ENCODE data around the gene B4GALNT3.

The B4GALNT3 gene

DNA sequence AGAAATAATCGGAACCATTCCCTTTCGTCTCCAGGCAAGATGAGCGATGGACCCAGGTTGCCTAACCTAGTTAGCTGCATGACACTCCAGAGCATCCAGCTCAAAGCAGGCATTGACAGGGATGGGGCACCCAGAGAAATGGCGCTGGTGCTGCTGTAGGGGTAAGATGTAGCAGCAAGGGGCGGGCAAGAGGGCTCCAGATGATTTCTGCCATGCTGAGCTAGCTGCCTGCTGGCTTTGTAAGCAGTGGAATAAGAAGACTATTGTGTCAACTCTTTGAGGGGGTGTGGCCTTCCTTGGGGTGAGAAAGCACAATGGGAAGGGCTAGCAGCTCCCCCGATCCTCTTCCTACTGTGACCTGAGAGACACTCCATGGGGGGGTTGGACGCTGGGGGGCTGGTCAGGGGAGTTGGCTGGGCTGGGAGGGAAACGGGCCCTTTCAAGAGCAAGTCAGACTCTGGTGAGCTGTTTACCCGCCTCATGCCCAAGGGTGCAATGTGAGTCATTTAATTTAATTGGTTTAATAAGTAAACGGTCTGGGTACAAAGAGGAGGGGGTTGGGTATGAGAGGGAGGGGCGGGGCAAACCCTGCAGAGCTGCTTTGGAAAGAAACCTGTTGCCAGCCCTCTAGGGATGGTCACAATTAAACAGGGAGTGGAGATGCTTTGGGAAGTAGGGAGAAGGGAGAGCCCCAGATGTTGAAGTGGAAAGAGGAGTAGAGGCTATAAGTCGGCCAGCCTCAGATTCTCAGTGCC is 50.5 kb downstream of the B4GALNT3 start:
- DNase-seq: no peak

DNA sequence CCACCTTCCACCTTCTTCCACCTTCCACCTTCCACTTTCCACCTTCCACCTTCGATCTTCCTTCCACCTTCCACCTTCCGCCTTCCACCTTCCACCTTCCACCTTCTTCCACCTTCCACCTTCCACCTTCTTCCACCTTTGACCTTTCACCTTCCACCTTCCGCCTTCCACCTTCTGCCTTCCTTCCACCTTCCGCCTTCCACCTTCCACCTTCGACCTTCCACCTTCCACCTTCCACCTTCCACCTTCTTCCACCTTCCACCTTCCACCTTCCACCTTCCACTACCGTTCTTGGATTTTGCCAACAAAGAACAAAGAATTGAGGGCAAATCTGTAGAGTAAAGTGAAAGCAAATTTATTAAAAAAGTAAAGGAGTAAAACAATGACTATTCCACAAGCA is 53.2 kb downstream of the B4GALNT3 start:
- no peak for DNase-seq

DNA sequence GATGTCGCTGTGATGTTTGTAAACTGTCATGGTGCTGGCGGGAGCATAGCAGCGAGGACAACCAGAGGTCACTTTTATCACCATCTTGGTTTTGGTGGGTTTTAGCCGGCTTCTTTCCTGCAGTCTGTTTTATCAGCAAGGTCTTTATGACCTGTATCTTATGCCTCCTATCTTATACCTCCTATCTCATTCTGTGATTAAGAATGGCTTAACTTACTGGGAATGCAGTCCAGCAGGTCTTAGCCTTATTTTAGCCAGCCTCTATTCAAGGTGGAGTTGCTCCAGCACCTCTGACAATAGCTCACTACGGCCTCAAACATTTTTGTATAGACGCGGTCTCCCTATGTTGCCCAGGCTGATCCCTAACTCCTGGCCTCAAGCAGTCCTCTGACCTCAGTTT is 53.7 kb downstream of the B4GALNT3 start:
- DNase-seq: no peak

DNA sequence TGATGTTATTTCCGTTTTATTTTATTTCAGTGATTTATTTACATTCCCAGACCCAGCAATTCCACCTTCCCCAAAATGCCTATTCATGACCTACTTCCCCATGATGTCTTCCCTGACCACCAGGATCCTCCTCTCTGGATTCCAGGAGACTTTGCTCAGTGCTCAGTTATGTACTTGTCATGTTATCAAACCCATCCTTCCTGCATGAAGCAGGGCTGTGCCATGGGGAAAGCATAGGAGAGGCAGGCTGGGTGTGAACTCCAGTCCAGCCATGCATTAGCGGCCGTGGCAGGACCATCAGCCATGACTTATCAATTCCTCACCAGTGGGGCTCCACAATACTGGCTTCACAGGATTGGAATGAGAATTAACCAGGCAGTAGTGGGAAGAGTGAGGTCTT is 57.8 kb downstream of the B4GALNT3 start:
- no peak for DNase-seq

DNA sequence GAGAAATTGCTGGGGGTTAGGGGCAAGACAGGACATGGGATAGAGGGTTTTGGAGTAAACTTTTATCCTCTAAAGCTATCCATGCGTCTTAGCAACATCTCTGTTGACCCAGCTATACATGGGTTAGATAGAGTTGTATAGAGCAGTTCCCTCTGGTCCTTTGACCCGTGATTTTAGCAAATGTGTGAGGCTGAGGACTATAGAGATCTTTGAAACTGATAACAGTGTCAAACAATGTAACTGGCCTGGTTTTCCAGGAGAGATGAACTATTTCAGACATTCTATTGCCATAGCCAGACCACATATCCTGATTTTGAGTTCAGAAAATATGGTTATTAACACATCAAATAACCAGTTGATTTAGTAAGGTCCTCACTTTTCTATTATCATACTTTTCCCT is 60.4 kb downstream of the B4GALNT3 start:
- DNase-seq: no peak

DNA sequence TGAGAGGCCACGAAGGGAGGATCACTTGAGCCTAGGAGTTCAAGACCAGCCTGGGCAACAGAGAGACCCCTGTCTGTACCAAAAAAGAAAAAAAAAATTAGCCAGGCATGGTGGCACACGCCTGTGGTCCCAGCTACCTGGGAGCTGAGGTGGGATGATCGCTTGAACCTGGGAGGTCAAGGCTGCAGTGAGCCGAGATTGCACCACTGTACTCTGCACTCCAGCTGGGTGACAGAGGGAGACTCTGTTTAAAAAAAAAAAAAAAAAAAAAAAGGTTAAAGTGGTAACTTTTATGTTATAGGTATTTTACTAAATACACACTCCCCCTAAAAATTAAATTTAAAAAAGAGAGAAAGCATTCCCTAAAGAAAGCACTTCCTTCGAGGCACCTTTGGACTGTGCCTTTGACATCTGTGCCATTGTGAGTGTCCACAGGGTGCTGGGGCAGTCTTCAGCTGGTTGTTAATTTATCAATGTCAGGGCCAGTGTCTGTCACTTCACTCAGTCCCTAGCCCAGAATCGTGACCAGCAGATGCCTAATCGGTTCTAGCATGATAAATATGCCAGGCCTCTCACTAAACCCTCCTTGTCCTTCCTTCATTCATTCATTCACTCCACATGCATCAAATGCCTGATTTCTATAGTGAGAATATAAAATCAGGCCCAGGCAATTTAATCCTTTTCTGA is 63.1 kb downstream of the B4GALNT3 start:
- DNase-seq: no peak

DNA sequence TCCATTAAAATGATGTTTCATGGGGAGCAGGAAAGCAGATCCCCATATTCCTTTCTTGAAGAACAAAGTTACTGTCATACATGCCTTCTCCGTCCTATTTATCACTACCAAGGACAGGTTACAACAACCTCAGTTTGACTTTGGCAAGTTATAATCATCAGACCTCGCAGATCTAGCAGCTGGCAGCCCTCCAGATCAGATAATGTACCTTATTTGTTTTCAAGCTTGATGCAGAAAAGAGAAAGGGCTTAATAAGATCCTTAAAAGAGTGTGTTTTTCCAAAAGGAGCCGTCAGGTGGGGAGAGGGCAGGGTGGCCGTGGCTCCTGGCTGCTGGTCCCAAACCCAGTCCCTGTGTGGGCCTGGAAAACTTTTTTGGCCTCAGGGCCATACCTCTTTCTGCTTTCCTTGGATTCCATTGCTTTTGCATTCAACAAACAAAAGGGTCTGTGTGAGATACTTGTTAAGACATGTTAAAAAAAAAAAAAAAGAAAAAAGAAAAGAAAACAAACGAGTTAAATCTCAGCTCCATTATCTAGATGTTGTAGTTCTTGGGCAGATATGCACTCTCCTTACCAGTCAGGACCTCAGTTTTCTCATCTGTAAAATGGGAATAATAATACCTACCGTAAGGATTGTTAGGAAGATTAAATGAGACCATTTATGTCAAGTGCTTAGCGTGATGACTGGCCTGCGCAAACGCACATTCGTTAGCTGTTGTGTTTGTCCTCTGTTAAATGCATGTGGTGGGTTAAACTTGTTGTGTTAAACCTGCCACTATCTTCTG is 64.6 kb downstream of the B4GALNT3 start:
- no peak for DNase-seq

DNA sequence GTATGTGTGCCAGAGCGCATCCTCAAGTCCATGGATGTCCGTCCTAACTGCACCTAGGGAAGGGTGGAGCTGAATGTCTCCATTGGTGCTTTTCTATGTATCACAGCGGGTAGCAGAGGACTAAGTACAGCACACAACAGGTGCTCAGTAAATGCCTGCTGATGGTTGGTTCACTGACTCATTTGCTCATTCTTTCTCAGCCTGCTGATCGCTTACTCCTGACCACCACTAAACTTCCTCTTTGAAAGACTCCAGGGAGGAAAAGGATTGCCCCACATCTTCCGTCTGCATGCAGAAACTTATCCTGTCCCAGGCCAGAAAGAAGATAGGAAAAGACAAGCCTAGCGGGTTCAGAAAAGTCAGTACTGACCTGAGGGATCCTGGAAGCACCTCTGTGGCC is 66.3 kb downstream of the B4GALNT3 start:
- no peak for DNase-seq

DNA sequence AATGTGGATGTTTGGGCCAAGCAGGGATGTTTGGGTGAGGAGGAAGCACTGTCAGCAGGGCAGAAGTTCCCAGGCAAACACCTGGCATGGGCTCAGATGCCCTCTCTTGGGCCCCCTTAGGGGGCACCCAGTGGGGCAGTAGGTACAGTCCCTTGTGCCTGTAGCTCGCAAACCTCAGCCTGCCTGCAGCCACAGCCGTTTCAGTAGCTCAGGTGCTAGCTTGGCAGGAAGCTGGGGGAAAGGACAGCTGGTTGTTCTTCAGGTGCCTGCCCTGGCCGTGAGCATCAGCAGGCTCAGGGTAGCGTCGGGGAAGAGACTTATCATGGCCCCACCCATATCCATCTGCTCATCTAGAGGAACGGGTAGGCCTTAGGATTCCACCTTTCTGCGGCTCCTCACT is 67.5 kb downstream of the B4GALNT3 start:
- no peak for DNase-seq

DNA sequence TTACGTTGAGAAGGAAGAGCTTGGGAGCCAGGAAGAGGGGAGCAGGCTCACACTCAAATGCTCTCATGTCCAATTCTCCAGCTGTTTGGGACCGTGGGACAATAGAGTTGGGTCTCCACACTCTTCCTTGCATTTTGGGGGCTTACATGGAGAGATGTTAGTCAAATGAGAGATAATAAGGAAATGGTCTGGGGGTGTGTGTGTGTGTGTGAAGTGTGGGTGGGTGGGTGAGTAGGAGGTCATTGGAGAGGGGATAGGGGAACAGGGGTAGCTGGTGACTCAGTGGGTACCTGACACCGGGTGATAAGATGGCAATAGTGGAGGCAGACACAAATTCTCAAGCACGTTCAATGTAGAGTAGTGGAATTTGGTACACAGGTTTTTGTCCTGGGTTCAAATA is 68.0 kb downstream of the B4GALNT3 start:
- no peak for DNase-seq

DNA sequence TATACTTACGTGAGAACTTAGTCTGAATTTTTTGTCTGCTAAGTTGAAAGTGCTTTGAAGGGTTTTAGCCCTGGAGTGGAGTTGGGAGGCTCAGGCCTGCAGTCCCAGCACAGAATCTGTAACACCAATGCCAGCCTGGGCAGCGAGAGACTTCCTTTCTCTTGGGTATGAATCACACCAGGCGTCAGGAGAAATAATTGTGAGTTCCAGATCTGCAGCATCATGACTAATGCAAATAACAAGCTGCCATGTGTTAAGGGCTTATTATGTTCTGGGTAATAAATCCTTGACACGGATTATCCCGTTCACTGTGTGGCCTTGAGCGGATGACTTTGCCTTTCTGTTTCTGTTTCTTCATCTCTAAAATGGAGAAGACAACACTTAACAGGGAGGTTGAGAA is 70.6 kb downstream of the B4GALNT3 start:
- no peak for DNase-seq

DNA sequence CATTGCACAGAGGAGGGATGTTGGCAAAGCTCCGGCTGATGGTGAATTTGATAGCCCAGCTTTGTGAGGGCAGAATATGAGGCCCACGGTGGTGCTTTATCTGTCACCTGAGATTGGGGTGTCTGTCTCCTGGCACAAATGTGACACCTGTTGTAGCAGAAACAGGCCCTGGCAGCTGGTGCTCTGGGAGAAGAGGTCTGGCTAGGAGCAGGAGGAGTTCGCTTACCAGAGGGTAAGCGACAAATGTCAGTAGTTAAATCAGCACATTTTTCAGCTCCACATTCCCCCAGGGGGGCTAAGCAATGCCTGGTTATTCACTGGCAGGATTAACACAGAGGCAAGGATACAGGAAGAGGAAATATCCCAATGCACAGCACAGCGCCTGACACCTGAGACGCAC is 71.1 kb downstream of the B4GALNT3 start:
- no peak for DNase-seq

DNA sequence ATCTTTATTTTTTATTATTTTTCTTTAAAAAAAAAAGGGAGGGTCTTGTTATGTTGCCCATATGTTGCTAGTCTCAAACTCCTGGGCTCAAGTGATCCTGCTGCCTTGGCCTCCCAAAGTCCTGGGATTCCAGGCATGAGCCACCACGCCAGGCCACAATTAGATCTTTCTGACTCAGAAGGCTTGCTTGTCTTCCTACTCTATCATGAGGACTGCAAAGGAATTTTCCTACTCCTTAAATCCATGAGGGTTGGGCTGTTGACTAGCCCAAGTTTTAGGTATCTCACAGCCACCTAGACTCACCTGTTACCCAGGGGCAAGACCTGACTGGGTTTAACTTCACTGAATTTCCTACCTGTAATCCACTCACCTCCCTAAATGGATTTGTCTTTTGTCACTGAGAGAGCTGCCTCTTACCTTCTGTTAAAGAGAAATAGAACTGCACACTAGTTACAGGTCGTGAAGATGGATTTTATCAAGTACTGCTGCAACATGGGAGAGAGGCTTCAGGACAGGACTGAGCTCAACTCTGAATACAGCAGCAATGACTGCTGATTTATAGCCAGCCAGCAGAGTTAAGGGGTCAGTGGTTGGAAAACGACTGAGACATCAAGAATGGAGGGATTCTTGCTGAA is 72.3 kb downstream of the B4GALNT3 start:
- no peak for DNase-seq

DNA sequence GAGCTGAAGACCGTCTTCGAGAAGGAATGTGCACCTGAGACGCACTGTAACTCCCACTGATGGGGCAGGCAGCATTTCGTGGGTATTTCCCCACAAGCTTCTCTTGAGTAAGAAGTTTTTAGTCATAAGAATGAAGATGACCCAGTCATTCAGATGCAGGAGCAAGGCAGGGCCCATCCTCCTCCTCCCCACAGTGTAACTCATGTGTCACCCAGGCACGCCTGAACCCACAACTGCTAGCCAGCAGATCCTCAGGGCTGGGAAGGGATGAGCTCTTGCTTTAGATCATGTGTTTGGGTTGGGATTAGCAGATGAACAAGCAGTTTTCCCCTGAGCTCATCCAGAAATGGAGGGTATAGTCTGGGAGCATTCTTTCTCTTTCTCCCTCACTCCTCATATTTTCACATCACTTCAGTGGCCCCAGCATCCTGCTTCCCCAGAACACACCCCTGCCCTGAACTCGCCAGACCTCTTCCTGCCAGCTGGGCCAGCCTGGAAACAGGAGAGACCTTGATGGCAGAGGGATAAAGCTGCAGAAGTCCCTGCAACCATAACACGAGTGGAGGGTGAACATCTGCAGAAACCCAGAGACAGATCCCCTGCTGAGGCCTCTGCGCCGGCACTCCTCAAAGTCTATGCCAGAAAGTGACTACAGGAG is 73.3 kb downstream of the B4GALNT3 start:
- no peak for DNase-seq

DNA sequence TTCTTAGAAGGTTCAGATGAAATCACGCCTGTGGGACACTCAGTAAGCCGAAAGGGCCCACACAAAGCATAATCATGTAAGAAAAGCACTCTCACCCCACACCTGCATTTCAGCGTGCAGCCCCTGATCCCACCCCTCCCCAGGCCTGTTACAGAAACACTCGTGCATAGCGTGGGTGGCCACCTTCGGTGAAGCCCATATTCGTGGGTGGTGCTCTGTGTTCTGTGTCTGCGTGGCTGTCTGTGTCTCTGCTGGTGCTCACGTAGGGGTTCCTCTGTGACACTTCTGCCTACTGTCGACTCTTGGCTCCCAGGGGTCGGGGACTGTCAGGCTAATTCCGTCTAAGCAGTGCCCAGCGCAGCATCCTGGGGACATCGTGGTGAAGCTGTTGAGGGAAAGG is 74.0 kb downstream of the B4GALNT3 start:
- DNase-seq: no peak

DNA sequence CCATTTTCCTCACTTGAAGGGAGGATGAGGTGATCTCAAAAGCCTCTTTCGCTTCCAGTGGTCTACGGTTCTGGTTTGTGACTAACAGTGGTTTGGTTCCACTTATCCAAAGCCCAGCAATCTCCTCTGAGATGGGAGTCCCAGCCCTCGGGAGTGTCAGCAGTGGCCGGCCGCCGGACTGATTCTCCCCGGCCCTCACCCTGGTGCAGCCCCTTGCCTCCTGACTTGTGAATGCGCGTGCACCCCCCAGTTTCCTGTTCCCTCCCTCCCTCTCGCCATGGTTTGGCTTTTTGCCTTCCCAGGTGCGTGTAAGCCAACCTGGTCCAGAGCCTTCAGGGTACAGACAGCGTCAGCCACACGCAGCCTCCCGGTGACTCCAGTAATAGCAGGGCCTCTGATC is 74.5 kb downstream of the B4GALNT3 start:
- DNase-seq: no peak

DNA sequence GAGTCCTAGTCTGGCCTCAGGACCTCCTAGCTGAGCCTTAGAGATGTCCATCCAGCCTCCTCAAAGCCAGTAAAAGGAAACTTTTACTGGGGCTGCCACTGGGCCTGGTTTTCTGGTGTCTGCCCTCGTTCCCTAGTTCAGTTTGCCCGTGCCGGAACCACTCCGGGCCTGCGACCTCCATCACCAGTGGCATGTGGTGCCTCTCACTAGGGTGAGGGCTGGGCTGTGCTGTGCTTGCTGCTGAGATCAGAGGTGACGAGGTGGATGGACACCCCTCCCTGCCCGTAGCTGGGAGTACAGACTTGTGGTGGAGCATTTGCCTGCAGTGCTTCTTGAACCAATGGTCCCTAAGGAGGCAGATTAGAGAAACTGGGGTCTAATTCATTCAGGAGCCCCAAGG is 75.7 kb downstream of the B4GALNT3 start:
- no peak for DNase-seq

DNA sequence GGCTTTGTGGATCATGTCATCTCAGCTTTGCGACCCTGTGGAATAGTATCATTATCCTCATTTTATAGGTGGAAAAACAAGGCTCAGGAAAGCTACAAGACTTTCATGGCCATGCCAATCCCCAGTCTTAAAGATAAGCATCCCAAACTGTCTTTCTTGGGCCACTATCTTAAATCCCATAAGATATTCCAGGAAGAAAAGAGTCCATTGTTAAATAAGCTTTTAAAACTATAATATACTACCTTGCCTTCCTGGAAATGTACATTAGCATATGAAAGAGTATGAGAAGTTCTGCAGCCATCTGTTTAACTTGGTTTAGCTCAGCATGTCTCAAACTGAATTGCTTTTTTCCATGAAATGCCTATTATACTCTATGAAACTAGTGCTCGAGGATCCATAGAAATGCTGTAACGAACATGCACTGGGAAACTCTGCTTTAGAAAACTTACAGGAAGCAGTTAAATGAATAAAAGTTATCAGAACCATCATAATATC is 77.1 kb downstream of the B4GALNT3 start:
- no peak for DNase-seq

DNA sequence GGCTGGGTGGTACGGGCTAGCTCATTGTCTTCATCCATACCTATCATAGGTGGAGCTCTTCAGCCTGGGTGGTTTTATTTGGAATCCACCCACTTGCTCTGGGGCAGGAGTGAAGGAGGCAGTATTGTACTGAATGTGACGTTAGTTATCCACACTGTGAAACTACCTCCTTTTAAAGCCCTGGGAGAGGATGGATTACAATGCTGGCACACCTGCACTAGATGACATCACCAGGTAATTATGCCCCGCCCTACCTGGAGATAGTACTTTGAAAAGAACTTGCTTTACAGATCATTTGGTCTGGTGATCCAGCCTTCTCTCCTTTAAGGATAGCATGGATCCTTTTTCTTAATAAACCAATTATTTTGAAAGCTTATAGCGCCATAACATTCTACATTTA is 78.0 kb downstream of the B4GALNT3 start:
- no peak for DNase-seq

DNA sequence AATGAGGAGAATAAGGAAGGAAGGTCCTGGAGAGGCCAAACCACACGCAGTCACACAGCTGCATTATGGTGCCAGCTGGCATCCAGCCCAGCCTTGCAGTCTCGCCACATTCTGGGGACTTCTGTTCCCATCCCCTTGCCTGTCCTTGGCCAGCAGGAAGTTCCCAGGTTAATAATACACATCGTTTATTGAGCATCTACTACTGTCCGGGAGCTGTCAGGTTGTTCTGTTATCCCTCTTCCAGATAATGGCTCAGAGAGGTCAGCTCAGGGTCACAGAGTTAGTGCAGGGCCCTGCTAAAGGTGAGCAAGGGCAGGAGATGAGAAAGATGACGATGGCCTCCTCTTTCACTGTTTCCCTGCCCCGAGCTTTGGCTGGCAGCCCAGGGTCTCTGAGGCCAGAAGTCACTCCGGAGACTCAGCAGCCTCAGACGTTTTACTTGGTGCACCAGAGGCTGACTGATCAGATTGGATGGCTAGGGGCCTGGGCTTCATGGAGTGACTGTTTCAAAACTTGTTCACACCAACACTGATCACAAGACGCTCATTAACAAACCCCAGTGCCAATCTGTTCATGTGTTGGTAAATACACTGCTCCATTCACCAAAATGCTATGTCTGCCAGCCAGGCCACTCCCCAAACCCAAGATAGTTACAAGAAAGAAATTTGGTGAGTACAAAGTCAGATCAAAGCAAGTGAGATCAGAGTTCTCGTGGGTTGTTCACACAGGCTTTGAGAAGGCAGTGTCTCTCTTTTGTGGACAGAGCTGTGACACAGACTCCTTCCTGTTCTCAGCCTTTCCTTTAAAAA is 79.2 kb downstream of the B4GALNT3 start:
- DNase-seq: peak; percentile 65

DNA sequence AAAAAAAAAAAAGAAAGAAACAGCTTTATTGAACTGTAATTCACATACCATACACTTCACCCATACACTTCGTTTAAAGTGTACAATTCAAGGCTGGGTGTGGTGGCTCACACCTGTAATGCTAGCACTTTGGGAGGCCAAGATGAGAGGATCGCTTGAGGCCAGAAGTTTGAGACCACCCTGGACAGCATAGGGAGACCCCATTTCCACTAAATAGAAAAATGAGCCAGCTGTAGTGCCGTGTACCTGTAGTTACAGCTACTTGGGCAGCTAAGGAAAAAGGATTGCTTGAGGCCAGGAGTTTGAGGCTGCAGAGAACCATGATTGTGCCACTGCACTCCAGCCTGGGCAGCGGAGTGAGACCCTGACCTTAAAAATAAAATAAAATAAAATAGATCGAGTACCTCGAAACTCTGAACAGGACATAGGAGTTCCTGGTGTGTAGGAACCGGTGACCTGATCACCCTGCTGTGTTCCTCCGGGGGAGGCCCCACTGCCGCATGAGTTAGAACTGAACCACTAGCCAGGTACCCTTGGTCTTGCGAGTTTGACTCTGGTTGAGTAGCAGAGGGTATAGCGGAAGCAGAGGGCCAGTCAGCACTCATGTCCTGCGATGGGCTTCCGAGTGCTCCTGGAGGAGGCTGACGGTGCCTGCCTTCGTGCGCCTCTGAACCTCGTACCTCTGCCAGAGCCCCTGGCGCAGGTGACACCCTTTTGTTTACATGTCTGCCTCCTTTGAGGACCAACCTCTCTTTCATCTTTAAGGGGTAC is 80.0 kb downstream of the B4GALNT3 start:
- DNase-seq: no peak

Measured in CD4-positive, alpha-beta T cell treated with Interleukin-17A for 4 hours (primary cell).